Activated naive CD4-positive, alpha-beta T cell treated with anti-CD3 and anti-CD28 coated beads, Interleukin-2, amount 50 U/mL, for 24 hours (primary cell): ENCODE results near the gene SLC25A4.
"Not testable (repeated sequence)": the region's sequence is repeated elsewhere in the genome, so short reads cannot be mapped to it uniquely, and the experiment has no call there.

Experiments
- H3K27ac Mint-ChIP-seq: one replicate; pipeline ENCODE4 v1.8.0; 2021; ENCODE audit warnings: mild to moderate bottlenecking, mixed read lengths
- H3K27me3 Mint-ChIP-seq: one replicate; pipeline ENCODE4 v1.8.0; 2021; ENCODE audit warnings: mixed read lengths
- H3K36me3 Mint-ChIP-seq: one replicate; pipeline ENCODE4 v1.8.0; 2021; ENCODE audit warnings: mixed read lengths
- H3K4me1 Mint-ChIP-seq: one replicate; pipeline ENCODE4 v1.8.0; 2021; ENCODE audit warnings: mixed read lengths
- H3K4me3 Mint-ChIP-seq: one replicate; pipeline ENCODE4 v1.8.0; 2021; ENCODE audit warnings: mild to moderate bottlenecking, mixed read lengths
- H3K9me3 Mint-ChIP-seq: one replicate; pipeline ENCODE4 v1.8.0; 2021; ENCODE audit warnings: mixed read lengths

SLC25A4 gene

DNA sequence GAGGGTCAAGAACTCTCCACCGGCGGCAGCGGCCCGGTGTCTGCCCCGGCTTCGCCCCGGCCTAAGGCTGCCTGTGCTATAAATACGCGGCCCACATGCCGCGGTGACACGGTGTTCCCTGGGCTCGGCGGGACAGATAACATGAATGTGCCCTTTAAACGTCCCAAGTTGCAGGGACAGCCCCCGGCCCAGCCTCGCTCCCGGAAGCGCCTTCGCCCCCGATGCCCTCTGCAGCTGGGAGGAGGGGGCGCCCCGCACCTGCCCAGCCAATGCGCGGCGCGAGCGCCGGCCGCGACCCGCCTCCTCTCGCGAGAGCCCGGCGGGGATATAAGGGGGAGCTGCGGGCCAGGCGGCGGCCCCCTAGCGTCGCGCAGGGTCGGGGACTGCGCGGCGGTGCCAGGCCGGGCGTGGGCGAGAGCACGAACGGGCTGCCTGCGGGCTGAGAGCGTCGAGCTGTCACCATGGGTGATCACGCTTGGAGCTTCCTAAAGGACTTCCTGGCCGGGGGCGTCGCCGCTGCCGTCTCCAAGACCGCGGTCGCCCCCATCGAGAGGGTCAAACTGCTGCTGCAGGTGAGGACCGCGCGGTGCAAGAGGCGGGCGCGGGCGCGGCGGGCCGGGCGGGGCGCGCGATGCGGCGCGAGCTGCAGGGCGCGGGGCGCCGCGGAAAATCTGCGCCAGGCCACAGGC is at the start of gene SLC25A4:
Gene SLC25A4 (plus strand): TSS at position 355 of the 689 bp plus-strand sequence. CDS start 107 bp downstream, at position 462.
- Mint-ChIP-seq H3K36me3 (no peaks in the 10 kb centered on the region), H3K9me3 (no peaks in the 10 kb centered on the region), H3K27me3 (peaks cover 14% of the 10 kb centered on the region), H3K27ac (peak within 1 kb of the TSS; percentile 70), H3K4me3 (peak within 1 kb of the TSS; percentile 88), H3K4me1 (peaks cover 21% of the 10 kb centered on the region)

DNA sequence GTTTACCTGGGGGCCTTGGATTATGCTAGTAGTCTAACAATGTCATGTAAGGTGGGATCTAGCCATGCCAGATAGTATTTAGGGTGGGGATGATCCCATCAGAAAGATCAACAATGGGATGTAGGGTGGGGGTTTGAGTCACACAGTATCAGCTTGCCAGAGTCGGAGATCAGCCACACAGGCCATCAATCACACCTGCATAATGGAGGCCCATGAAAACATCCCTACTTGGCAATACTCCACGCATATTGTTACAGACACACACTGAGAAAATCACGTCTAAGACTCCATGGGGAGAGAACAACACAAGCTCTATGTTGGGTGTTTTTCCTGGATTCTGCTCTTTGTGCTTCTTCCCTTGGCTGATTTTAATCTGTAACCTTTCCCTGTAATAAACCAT is 49.5 kb upstream of the SLC25A4 start:
- no peaks in the 10 kb centered on the region for H3K4me1 Mint-ChIP-seq
- no peak overlapping the region for H3K4me3 Mint-ChIP-seq
- no peaks in the 10 kb centered on the region for H3K36me3 Mint-ChIP-seq
- no peaks in the 10 kb centered on the region for H3K9me3 Mint-ChIP-seq
- H3K27ac Mint-ChIP-seq: no peak overlapping the region
- peaks cover 14% of the 10 kb centered on the region for H3K27me3 Mint-ChIP-seq

DNA sequence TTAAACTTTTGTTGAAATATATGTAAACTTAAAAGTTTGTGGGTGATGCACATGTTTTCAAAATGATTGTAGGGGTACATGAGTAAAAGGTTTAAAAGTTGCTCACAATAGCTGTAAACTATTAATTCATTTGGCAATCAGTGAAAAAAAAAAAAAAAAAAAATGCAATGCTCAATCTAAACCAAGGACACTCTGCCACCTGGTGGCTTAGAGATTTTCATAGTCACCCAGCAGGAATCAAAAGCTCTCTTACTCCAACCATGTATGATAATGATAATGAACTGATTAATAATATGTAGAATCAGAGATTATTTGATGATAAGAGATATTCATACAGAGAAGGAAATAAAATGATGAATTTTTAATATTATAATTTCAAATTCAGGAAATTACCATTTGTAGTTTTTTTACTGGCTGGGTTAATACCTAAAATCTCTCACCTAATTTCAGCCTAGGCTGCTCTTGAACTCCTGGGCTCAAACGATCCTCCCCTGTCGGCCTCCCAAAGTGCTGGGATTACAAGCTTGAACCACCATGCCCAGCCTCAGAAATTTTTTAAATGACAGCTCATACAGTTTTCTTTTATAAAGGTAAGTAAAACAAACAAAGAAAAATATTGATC is 46.9 kb upstream of the SLC25A4 start:
- H3K9me3 Mint-ChIP-seq: no peaks in the 10 kb centered on the region
- no peaks in the 10 kb centered on the region for H3K36me3 Mint-ChIP-seq
- H3K27me3 Mint-ChIP-seq: peaks cover 10% of the 10 kb centered on the region
- H3K27ac Mint-ChIP-seq: no peak overlapping the region
- H3K4me1 Mint-ChIP-seq: no peaks in the 10 kb centered on the region
- no peak overlapping the region for H3K4me3 Mint-ChIP-seq

DNA sequence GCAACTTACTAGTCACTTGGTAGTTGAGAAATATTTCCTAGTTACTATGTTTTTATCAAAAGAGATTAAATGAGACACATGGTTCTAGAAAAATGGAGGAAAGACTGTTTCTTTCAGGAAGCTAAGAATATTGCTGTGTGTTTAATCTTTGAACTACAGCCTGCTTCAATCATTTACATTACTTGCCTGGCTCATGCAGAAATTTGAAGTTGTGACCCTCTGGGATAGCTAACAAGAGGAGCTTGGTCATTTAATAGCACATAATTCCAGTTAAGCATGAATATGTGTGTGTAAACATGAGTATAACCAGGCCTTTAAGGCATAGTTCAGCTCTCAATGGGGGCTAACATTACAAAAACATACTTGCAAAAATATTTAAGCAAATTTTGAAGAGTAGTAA is 44.6 kb upstream of the SLC25A4 start:
- H3K27ac Mint-ChIP-seq: no peak overlapping the region
- H3K36me3 Mint-ChIP-seq: no peaks in the 10 kb centered on the region
- H3K4me3 Mint-ChIP-seq: no peak overlapping the region
- H3K4me1 Mint-ChIP-seq: no peaks in the 10 kb centered on the region
- no peaks in the 10 kb centered on the region for H3K9me3 Mint-ChIP-seq
- peaks cover 9% of the 10 kb centered on the region for H3K27me3 Mint-ChIP-seq

DNA sequence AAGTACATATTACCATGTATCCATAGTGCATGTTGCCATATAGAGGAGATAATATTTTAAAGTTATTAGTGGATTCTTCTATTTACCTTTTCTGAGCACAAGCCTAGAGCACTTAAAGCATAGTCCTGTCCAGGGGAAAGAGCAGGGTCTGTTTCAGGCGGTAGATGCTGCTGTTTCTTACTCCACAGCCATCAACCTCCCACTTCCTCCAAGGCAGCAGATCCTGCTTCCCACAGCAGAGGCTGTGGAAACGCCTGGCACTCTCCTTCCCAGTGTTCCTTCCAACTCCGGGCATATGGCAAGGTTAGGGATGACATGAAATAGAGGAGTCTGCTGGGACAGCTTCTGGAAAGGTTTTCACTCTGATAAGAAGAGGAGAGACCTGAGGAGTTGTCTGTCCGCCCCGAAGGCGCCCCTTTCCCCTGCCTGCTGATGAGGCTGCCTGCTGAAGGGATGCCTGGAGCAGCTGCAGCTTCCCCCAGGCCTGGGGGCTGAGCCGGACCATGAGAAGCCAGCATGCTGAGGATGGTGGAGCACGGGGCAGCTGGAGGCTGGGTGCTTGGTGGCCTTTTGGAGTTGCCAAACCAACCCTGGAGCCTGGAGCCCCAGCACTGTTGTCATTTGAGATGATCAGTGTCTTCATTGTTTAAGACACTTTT is 43.9 kb upstream of the SLC25A4 start:
- H3K36me3 Mint-ChIP-seq: no peaks in the 10 kb centered on the region
- peaks cover 9% of the 10 kb centered on the region for H3K27me3 Mint-ChIP-seq
- no peak overlapping the region for H3K4me3 Mint-ChIP-seq
- H3K27ac Mint-ChIP-seq: no peak overlapping the region
- H3K9me3 Mint-ChIP-seq: no peaks in the 10 kb centered on the region
- no peaks in the 10 kb centered on the region for H3K4me1 Mint-ChIP-seq

DNA sequence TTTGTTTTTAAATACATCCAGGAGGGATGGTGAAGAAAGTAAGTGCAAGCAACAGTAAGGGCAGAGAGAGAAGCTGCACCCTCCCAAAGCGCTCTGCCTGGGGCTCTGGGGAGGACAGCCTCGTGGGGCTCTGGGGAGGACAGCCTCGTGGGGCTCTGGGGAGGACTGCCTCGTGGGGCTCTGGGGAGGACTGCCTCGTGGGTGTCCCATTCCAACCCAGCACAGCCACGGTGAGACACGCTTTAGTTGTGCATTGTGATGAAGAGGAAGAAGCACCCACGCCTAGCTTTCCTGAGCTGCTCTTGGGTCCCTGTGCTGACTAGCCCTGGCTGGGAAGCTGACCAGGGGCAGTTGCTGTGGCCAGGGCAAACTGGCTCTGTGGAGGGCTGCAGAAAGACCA is 43.1 kb upstream of the SLC25A4 start:
- Mint-ChIP-seq H3K27ac (no peak overlapping the region), H3K27me3 (peaks cover 8% of the 10 kb centered on the region), H3K9me3 (no peaks in the 10 kb centered on the region), H3K4me1 (no peaks in the 10 kb centered on the region), H3K36me3 (no peaks in the 10 kb centered on the region), H3K4me3 (no peak overlapping the region)

DNA sequence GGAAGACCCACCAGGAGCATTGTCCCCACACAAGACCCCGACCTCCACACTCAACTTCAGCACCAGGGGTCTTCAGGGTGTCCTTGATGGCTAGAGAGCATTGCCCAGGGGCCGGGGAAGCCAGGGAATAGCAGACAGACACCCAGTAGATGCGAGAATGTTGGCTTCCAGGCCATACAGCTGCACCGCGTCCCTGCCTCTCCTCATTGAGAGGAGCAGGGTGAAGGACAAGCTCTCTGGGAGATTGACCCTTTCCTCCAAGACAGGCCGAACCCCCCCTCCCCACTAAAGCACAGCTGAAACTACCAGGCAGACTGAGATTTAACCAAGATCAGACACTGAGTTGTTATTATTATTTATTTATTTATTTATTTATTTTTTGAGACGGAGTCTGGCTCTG is 42.6 kb upstream of the SLC25A4 start:
- H3K4me1 Mint-ChIP-seq: no peaks in the 10 kb centered on the region
- H3K9me3 Mint-ChIP-seq: no peaks in the 10 kb centered on the region
- H3K27me3 Mint-ChIP-seq: peaks cover 4% of the 10 kb centered on the region
- H3K36me3 Mint-ChIP-seq: no peaks in the 10 kb centered on the region
- H3K27ac Mint-ChIP-seq: no peak overlapping the region
- no peak overlapping the region for H3K4me3 Mint-ChIP-seq

DNA sequence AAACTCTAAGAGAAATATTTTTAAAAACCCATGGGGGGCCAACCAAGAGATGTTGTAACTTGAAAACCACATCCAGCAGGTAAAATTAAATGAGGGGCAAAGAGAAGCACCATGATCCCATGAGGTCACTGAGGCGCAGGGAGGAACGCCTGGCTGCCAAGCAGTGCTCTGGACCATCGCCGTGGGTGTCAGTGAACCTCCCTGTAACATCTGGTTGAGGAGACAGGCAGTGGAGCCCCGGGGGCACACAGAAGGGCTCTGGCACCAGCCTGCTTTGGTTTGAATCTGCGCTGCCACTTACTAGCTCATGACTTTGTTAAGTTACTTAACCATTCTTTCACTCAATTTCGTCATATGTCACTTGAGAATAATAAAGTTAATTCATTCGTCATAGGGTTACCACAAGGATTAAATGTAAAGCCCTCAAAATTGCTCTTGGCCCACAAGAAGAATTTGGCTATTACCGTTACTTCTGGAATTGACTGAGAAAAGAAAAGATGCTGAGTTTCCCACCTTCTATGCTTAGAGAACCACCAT is 41.6 kb upstream of the SLC25A4 start:
- no peak overlapping the region for H3K4me3 Mint-ChIP-seq
- H3K27ac Mint-ChIP-seq: no peak overlapping the region
- H3K4me1 Mint-ChIP-seq: no peaks in the 10 kb centered on the region
- H3K36me3 Mint-ChIP-seq: no peaks in the 10 kb centered on the region
- peaks cover 3% of the 10 kb centered on the region for H3K27me3 Mint-ChIP-seq
- no peaks in the 10 kb centered on the region for H3K9me3 Mint-ChIP-seq

DNA sequence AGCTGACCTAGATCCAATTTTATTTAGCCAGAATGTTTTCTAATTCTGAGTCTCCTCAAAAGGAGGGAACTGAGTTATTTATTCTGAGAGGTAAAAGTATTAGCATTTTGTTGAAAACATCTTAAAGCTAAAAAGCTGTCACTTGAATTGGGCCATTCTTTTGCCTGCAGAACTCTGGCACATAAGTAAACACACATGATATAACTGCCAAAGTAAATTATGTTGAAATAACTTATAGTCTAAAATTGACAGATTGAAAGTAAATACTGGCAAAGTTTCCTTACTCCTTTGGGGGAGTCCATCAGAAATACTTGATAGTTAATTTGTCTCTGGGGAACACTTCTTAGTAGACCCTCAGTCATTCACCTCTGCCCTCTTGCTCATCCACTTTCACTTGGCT is 38.3 kb upstream of the SLC25A4 start:
- Mint-ChIP-seq H3K4me3 (no peak overlapping the region), H3K27me3 (peaks cover 2% of the 10 kb centered on the region), H3K9me3 (no peaks in the 10 kb centered on the region), H3K4me1 (no peaks in the 10 kb centered on the region), H3K36me3 (no peaks in the 10 kb centered on the region), H3K27ac (no peak overlapping the region)

DNA sequence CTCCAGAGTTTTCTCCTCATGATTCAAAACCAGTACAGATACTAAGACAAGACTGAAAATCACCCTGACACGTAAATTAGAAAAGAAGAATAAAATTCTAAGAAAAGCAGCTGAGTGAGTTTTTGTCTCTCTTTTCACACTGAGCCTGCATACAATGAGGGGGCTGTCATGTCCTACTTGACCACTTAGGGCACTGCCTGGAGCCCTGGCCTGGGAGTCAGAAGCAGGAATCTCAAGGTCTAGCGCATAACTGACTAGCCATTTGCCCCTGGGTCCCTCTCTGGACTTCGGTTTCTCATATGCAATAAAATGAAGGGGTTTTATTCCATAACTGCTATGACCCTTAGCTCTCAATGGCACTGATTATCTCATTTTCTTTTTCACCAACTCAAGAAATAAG is 36.7 kb upstream of the SLC25A4 start:
- Mint-ChIP-seq H3K27me3 (no peaks in the 10 kb centered on the region), H3K27ac (no peak overlapping the region), H3K36me3 (no peaks in the 10 kb centered on the region), H3K4me1 (no peaks in the 10 kb centered on the region), H3K4me3 (no peak overlapping the region), H3K9me3 (no peaks in the 10 kb centered on the region)

DNA sequence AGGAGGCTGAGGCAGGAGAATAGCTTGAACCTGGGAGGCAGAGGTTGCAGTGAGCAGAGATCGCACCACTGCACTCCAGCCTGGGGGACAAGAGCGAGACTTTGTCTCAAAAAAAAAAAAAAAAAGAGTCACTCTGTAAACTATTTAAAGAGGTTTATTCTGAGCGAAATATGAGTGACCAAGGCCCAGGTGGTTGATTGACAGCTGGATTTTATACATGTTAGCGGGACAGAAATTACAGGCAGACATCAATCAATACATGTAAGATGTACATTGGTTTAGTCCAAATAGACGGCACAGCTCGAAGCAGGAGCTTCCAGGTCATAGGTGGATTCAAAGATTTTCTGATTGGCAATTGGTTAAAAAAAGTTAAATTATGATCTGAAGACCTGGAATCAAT is 35.5 kb upstream of the SLC25A4 start:
- not testable (repeated sequence) for H3K27me3 Mint-ChIP-seq, H3K4me3 Mint-ChIP-seq, H3K27ac Mint-ChIP-seq, H3K4me1 Mint-ChIP-seq, H3K36me3 Mint-ChIP-seq, H3K9me3 Mint-ChIP-seq

DNA sequence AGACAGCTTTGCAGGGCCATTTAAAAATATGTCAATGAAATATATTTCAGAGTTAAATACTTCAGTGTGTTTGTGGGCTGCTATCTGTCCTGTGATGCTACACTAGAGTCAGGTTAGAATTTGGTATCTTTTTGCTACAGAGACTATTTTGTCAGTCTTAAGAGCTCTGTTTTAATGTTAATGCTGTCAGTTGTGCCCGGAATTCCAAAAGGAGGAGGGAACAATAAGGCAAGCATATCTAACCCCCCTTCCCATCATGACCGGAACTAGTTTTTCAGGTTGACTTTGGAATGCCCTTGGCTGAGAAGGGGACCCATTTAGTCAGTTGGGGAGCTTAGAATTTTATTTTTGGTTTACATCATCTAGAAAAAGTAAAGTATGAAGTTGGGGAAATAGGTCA is 34.9 kb upstream of the SLC25A4 start:
- Mint-ChIP-seq H3K36me3 (no peaks in the 10 kb centered on the region), H3K27me3 (no peaks in the 10 kb centered on the region), H3K4me1 (no peaks in the 10 kb centered on the region), H3K27ac (no peak overlapping the region), H3K4me3 (no peak overlapping the region), H3K9me3 (no peaks in the 10 kb centered on the region)

DNA sequence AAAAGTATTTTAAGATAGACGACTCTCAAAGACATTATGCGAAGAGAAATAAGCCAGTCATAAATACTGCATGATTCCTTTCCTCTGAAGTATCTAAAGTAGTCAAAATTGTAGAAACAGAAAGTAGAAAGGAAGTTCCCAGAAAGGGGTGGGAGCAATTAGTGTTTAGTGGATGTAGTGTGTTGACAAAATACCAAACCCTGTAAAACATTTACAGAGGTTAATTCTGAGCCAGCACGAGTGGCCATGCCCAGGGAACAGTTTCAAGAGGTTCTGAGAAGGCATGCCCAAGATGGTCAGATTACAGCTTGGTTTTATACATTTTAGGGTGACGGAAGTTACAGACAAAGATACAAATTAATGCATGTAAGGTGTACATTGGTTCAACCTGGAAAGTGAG is 34.4 kb upstream of the SLC25A4 start:
- no peak overlapping the region for H3K4me3 Mint-ChIP-seq

DNA sequence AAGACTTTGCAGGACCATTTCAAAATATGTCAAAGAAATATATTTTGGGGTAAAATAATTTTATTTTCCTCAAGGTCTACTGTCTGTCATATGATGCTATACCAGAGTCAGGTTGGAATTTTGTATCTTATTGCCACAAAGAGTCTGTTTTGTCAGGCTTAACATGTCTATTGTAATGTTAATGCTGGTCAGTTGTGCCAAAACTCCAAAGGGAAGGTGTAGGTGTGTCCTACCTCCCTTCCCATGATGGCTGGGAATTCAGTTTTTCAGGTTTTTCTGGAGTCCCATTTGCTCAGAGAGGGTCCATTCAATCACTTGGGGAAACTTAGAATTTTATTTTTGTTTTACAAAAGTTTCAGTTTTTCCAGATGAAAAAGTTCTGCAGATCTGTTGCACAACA is 33.3 kb upstream of the SLC25A4 start:
- H3K4me3 Mint-ChIP-seq: no peak overlapping the region
- H3K27ac Mint-ChIP-seq: no peak overlapping the region
- no peaks in the 10 kb centered on the region for H3K36me3 Mint-ChIP-seq
- no peaks in the 10 kb centered on the region for H3K4me1 Mint-ChIP-seq
- no peaks in the 10 kb centered on the region for H3K9me3 Mint-ChIP-seq
- peaks cover 2% of the 10 kb centered on the region for H3K27me3 Mint-ChIP-seq

More for the DNA sequence above, 34.4 kb upstream of the SLC25A4 start:
- H3K27ac Mint-ChIP-seq: no peak overlapping the region
- no peaks in the 10 kb centered on the region for H3K27me3 Mint-ChIP-seq
- no peaks in the 10 kb centered on the region for H3K9me3 Mint-ChIP-seq
- H3K36me3 Mint-ChIP-seq: no peaks in the 10 kb centered on the region
- H3K4me1 Mint-ChIP-seq: no peaks in the 10 kb centered on the region

DNA sequence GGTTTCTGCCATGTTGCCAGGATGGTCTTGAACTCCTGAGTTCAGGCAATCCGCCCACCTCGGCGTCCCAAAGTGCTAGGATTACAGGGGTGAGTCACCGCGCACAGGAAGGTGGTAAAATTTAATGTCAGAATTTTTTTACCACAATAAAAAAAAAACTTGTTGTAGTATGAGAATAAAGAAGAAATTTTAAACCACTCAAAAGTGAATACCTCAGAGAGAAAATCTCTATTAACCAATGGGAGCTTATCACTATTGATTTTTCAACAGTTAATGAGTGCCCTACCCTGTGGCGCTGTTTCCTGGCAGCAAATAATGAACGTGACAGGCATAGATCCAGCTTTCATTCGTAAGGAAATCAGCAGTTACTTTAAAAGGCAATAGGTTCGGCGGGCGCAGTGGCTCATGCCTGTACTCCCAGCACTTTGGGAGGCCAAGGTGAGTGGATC is 32.7 kb upstream of the SLC25A4 start:
- no peak overlapping the region for H3K4me3 Mint-ChIP-seq
- H3K27me3 Mint-ChIP-seq: peaks cover 4% of the 10 kb centered on the region
- H3K9me3 Mint-ChIP-seq: no peaks in the 10 kb centered on the region
- no peaks in the 10 kb centered on the region for H3K36me3 Mint-ChIP-seq
- no peak overlapping the region for H3K27ac Mint-ChIP-seq
- H3K4me1 Mint-ChIP-seq: no peaks in the 10 kb centered on the region

DNA sequence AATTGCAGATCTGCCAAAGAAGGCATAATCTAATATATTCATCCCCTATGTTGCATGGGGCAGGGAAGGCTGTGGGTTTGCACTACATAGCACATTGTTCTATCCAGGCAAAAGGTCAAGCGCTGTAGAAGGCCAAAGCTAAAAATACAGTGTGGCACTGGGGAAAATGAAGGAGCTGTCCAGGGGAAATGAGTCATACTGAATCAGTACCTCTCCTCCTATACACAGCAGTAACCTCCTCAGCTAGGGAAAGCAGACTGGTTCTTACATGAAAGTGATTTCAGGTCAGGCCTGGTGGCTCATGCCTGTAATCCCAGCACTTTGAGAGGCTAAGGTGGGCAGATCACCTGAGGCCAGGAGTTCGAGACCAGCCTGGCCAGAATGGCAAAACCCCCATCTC is 31.0 kb upstream of the SLC25A4 start:
- H3K27me3 Mint-ChIP-seq: peaks cover 7% of the 10 kb centered on the region
- no peak overlapping the region for H3K4me3 Mint-ChIP-seq
- H3K36me3 Mint-ChIP-seq: no peaks in the 10 kb centered on the region
- no peak overlapping the region for H3K27ac Mint-ChIP-seq
- H3K9me3 Mint-ChIP-seq: no peaks in the 10 kb centered on the region
- no peaks in the 10 kb centered on the region for H3K4me1 Mint-ChIP-seq
